ENCODE measurements around the gene INPP5K. TPM values are rescaled to one million over a fixed set of nuclear protein-coding genes. Genes with fewer than 3 reads are reported as not detected.

Gene INPP5K
- total and polyA plus RNA-seq, 2 experiments from 2014 or later, result 18.1 to 24.6 TPM

DNA sequence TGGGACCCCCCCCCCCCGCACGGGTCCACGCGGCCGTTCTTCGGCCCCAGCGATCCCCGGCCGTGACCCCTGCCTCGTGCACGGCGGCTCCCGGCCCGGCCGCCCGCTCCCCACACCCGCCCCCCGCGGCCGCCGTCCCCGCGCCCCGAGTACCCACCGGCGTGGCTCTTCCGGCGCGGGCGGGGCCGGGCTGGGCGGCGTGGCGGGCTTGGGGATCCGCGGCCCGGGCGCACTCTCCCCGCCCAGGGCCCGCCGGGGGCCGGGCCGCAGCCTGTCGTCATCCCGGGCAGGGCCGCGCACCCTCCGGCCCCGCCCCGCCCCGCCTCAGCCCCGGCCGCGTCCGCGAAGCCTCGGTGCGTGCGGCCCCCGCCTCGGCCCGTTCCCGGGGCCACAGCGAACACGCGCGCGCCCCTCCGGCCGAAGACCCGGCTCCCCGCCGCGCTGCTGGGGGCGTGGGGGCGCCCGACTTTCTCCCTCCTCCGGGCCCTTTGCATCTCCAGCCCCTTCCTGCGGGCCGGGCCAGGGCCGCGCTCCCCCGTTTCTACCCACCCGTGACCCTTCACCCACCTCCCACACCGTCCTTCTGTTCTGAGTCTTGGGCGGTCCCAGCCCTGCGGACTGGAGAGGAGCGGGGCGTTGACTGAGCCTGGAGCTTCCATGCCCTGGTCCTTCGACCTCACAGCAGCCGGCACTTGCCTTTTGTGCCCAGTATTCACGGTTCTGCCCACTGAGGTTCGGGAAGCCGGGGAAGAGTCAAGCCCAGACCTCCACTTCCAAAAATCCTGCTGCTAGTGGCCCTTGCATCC is 24.8 kb downstream of the INPP5K start:
- peak overlapping the region; percentile 62 for H3K4me3 ChIP-seq
- H3K4me1 ChIP-seq (ENCODE audit: low read depth), result peaks cover 3% of the 10 kb centered on the region
- DNase-seq (ENCODE audit: low read depth in 1 of 2, low spot score in 1 of 2), result peak; percentile 66 to 82
- no peaks in the 10 kb centered on the region for H3K36me3 ChIP-seq
- H3K27ac ChIP-seq, result peak overlapping the region; percentile 71
- TF ChIP-seq, protein P1, sequence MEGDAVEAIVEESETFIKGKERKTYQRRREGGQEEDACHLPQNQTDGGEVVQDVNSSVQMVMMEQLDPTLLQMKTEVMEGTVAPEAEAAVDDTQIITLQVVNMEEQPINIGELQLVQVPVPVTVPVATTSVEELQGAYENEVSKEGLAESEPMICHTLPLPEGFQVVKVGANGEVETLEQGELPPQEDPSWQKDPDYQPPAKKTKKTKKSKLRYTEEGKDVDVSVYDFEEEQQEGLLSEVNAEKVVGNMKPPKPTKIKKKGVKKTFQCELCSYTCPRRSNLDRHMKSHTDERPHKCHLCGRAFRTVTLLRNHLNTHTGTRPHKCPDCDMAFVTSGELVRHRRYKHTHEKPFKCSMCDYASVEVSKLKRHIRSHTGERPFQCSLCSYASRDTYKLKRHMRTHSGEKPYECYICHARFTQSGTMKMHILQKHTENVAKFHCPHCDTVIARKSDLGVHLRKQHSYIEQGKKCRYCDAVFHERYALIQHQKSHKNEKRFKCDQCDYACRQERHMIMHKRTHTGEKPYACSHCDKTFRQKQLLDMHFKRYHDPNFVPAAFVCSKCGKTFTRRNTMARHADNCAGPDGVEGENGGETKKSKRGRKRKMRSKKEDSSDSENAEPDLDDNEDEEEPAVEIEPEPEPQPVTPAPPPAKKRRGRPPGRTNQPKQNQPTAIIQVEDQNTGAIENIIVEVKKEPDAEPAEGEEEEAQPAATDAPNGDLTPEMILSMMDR (IDR thresholded peaks at IDR 0.05; ENCODE audit: low read depth, low read length), result no peak
- no peaks in the 10 kb centered on the region for H3K9me3 ChIP-seq (ENCODE audit: low read depth)
- H3K27me3 ChIP-seq, result no peaks in the 10 kb centered on the region

DNA sequence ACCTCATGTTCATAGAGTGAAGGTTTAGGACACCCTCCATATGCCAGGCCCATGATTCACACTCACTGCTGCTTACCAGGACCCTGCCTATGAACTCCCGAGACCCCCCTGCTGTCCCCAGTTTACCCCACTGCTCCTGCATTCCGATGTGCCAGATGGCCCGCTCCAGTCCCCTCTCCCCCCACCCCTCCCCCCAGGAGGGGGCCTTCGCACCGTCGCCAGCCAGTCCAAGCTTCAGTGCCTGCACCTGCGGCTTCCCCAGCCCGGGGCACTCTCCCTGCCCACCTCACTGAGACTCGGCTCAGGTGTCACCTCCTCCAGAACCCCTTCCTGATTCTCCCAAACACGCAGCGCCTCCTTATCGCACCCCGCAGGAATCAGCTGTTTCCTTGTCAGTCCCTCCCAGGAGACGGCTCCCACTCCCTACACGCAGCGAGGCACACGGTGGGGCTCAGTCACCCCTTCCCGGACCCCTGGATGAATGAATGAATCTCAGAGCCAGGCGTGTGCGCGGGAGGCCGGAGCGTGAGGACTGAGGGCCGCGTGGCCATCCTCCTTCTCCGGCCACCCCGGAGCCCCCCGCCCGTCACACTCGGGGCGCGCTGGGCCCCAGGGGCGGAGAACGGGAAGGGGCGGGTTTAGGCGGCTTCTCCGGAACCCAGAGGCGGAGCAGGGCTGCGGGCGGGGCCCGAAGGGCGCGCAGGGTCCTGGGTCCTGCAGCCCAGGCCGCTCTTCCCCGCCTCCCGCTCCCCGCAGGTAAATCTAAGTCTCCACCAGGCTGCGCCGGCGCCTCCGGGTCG is 25.6 kb downstream of the INPP5K start:
- peaks cover 3% of the 10 kb centered on the region for H3K4me1 ChIP-seq (ENCODE audit: low read depth)
- TF ChIP-seq, protein P1 (IDR thresholded peaks at IDR 0.05; ENCODE audit: low read depth, low read length), result no peak
- H3K9me3 ChIP-seq (ENCODE audit: low read depth), result no peaks in the 10 kb centered on the region
- H3K27me3 ChIP-seq, result no peaks in the 10 kb centered on the region
- peak overlapping the region; percentile 62 for H3K4me3 ChIP-seq
- peak overlapping the region; percentile 71 for H3K27ac ChIP-seq
- DNase-seq (ENCODE audit: low read depth in 1 of 2, low spot score in 1 of 2), result peak; percentile 50 to 70
- no peaks in the 10 kb centered on the region for H3K36me3 ChIP-seq

DNA sequence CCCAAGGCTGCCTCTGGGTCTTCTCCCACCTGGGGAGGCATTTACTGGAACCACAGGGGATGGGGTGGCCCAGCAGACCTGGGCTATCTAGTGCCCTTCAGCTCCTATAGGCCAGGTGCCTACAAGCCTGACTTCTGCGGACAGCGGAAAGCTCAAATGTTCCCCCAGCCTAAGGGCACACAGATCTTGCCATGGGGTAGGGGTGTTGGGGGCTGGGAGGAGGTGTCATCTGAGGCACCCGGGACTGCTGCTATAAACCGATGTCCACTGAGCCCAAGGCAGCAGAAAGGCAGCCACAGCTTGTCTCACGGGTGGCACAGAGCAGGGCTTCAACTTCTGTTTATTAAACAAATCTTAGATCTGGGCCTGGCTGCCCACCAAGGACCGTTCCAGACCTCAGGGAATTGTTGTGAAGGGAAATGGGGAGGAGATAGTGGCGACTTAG is 27.6 kb downstream of the INPP5K start:
- Histone ChIP-seq H3K36me3 (no peaks in the 10 kb centered on the region), H3K27ac (peak overlapping the region; percentile 99), H3K27me3 (no peaks in the 10 kb centered on the region), H3K4me1 (ENCODE audit: low read depth) (peaks cover 9% of the 10 kb centered on the region), H3K9me3 (ENCODE audit: low read depth) (no peaks in the 10 kb centered on the region), H3K4me3 (no peak overlapping the region)
- no peak for DNase-seq (ENCODE audit: low read depth in 1 of 2, low spot score in 1 of 2)
- TF ChIP-seq, protein P1 (IDR thresholded peaks at IDR 0.05; ENCODE audit: low read depth, low read length), result no peak

DNA sequence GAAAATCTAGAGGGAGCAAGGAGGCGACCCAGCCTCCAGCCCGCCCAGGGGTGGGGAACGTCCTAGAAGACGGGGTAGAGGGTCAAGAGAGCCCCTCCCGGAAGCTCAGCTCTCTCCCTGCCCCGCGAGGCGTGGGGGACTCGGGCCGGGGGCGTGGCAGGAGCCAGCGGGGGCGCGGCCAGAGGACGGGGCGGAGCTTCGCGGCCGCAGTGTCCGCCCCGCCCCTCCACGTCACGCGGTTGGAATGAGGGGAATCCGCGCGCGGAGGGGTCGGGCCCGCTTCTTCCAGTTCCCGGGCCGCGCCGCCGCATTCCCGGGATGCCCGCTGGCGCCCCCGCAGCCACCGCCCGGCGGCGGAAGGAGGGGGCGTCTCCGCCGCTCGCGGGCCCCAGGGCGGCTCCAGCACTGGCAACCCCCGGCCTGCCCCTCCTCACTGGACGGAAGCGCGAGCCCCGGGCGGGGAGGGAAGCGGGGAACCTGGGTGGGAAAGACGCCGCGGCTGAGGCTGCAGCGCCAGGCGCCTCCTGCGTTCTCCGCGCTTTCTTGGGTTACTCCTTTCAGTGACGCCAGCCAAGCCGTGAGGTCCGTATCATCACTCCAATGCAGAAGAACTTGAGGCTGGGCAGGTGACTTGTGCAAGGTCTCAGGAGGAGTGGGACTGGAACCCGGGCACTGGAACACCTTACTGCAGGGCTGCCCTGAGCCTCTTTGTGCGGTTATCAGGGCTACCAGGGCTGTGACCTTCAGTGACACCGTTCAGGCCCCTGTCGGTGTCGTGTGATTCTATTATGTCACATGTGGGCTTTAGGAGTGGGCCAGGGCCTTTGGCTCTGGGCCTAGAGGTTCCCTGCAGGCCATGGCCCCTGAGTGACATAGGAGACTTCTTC is 28.2 kb downstream of the INPP5K start:
- peak overlapping the region; percentile 33 for H3K4me3 ChIP-seq
- no peaks in the 10 kb centered on the region for H3K36me3 ChIP-seq
- peak overlapping the region; percentile 99 for H3K27ac ChIP-seq
- H3K9me3 ChIP-seq (ENCODE audit: low read depth), result no peaks in the 10 kb centered on the region
- peaks cover 9% of the 10 kb centered on the region for H3K4me1 ChIP-seq (ENCODE audit: low read depth)
- H3K27me3 ChIP-seq, result no peaks in the 10 kb centered on the region
- TF ChIP-seq, protein P1 (IDR thresholded peaks at IDR 0.05; ENCODE audit: low read depth, low read length), result no peak
- DNase-seq (ENCODE audit: low read depth in 1 of 2, low spot score in 1 of 2), result peak; percentile 95 to 96

Measured in cardiac muscle cell (in vitro differentiated cells and primary cell).